Body of pancreas (tissue), 4 donors: Measurements from ENCODE around the gene CLSTN2. TPM values are rescaled to one million over a fixed set of nuclear protein-coding genes. Genes with fewer than 3 reads are reported as not detected.

Source experiments
- ATAC-seq: fragments of 150-250 bp; one replicate; pipeline ENCODE4 v1.9.1; 2016
- DNase-seq, 4 donors: peaks; one replicate each; pipeline ENCODE4 v3.0.0-alpha.2; 2019
- H3K27ac ChIP-seq, 4 donors: fragments of 200-600 bp; sonication (generic); 1 replicate in 3 of 4; 2 replicates in 1 of 4; pipeline versions ENCODE4 v1.5.1 to v1.6.1; 2016 to 2019; ENCODE audit warnings: mild to moderate bottlenecking in 1 of 4, mixed read lengths in 1 of 4, moderate library complexity in 1 of 4
- H3K27me3 ChIP-seq, 2 donors: fragments of 200-600 bp; sonication (generic); one replicate each; pipeline ENCODE4 v1.6.0; 2016; ENCODE audit warnings: mild to moderate bottlenecking in 1 of 2
- H3K36me3 ChIP-seq, 2 donors: fragments of 200-600 bp; sonication (generic); replicated peaks in 1 of 2; 2 replicates each; pipeline ENCODE4 v1.5.1; 2016; ENCODE audit warnings: low read depth in 2 of 2; ENCODE audit not compliant: insufficient read depth in 1 of 2
- H3K4me1 ChIP-seq: fragments of 200-600 bp; sonication (generic); one replicate; pipeline ENCODE4 v1.6.0; 2016
- H3K4me3 ChIP-seq, 2 donors: fragments of 200-600 bp; sonication (generic); 1 replicate in 1 of 2; 2 replicates in 1 of 2; pipeline ENCODE4 v1.5.1; 2016 to 2019
- H3K9me3 ChIP-seq, 3 donors: fragments of 200-600 bp; sonication (generic); 1 replicate in 2 of 3; 2 replicates in 1 of 3; pipeline ENCODE4 v1.5.1; 2016
- POLR2A ChIP-seq, 3 donors: fragments of 450-650 bp; IDR thresholded peaks; one replicate each; pipeline ENCODE4 v1.6.1; 2016; ENCODE audit warnings: antibody characterized with exemption in 3 of 3, mild to moderate bottlenecking in 2 of 3
- WGBS, 2 donors: methylation state at CpG; one replicate each; pipeline ENCODE4 v1.1.5; 2017; 5-methylcytosine and 5-hydroxymethylcytosine counted together
- intact Hi-C: fragments of 100-400 bp; cut with DNase I; formaldehyde crosslinking; loops from one replicate; pipeline ENCODE4 v1.15.1; 2023
- total RNA-seq, 2 donors: library from RNA; depleted of rRNA; stranded (reverse); fragments of >200 nt; gene quantifications; one replicate each; pipeline ENCODE4 v1.1.0, GENCODE V29; 2016
- TF ChIP-seq, protein P1 (sequence below), 7 experiments: fragments of 450-650 bp in 4 of 7; fragments of 200-600 bp in 3 of 7; sonication (generic) in 3 of 7; IDR thresholded peaks; one replicate each; pipeline ENCODE4 v1.5.1; 2016 to 2019; ENCODE audit warnings: antibody characterized with exemption in 7 of 7

Gene CLSTN2
- total RNA-seq, 2 donors from 2014 or later: 14.5 to 14.8 TPM

- no peak overlapping the region for H3K27ac ChIP-seq
- no peak overlapping the region for H3K4me3 ChIP-seq
- H3K9me3 ChIP-seq: no peaks in the 10 kb centered on the region
- 45 to 47% methylated on average over 4 of the region's 4 CpGs for WGBS, 2 donors
- intact Hi-C loops: no loop called here
- DNase-seq (no peak), ATAC-seq (no peak)
- H3K4me1 ChIP-seq: no peaks in the 10 kb centered on the region
- TF ChIP-seq POLR2A (IDR thresholded peaks at IDR 0.05): no peak
- TF ChIP-seq, protein P1, sequence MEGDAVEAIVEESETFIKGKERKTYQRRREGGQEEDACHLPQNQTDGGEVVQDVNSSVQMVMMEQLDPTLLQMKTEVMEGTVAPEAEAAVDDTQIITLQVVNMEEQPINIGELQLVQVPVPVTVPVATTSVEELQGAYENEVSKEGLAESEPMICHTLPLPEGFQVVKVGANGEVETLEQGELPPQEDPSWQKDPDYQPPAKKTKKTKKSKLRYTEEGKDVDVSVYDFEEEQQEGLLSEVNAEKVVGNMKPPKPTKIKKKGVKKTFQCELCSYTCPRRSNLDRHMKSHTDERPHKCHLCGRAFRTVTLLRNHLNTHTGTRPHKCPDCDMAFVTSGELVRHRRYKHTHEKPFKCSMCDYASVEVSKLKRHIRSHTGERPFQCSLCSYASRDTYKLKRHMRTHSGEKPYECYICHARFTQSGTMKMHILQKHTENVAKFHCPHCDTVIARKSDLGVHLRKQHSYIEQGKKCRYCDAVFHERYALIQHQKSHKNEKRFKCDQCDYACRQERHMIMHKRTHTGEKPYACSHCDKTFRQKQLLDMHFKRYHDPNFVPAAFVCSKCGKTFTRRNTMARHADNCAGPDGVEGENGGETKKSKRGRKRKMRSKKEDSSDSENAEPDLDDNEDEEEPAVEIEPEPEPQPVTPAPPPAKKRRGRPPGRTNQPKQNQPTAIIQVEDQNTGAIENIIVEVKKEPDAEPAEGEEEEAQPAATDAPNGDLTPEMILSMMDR (IDR thresholded peaks at IDR 0.05): no peak
- H3K27me3 ChIP-seq: no peaks in the 10 kb centered on the region
- H3K36me3 ChIP-seq: no peaks in the 10 kb centered on the region
Observed at GRCh38 chr3:140586311-140586710, 651.3 kb downstream of the CLSTN2 start.

- TF ChIP-seq, protein P1 (IDR thresholded peaks at IDR 0.05): no peak
- no peak for TF ChIP-seq POLR2A (IDR thresholded peaks at IDR 0.05)
- H3K27me3 ChIP-seq: no peaks in the 10 kb centered on the region
- DNase-seq (no peak), ATAC-seq (no peak)
- H3K36me3 ChIP-seq: no peaks in the 10 kb centered on the region
- 52 to 57% methylated on average over 3 of the region's 3 CpGs for WGBS, 2 donors
- H3K27ac ChIP-seq: no peak overlapping the region
- H3K9me3 ChIP-seq: no peaks in the 10 kb centered on the region
- no peaks in the 10 kb centered on the region for H3K4me1 ChIP-seq
- H3K4me3 ChIP-seq: no peak overlapping the region
- intact Hi-C loops: no loop called here
Observed at GRCh38 chr3:140588558-140588957, 653.6 kb downstream of the CLSTN2 start.

DNA sequence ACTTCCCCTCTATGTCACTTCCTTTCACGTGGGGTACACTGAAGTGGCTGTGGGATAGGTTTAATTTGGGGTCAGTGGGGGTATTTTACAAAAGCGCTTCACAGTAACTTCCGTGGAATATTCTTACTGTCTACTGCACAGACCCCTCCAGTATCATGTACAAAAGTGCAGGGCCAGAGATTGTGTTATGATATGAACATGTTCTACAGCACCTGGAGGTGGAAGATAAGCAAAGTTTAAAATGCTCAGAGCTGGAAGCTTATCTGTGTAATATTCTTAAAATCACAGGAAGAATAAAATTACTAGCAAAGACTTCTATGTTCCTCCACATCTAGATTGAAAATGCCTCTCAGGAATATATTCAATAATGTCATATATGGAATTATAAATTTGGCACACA is 658.8 kb downstream of the CLSTN2 start:
- Histone ChIP-seq H3K4me3 (no peak overlapping the region), H3K9me3 (no peaks in the 10 kb centered on the region), H3K36me3 (no peaks in the 10 kb centered on the region), H3K27ac (no peak overlapping the region), H3K27me3 (no peaks in the 10 kb centered on the region), H3K4me1 (no peaks in the 10 kb centered on the region)
- intact Hi-C loops: no loop called here
- DNase-seq (no peak), ATAC-seq (no peak)
- 63 to 67% methylated on average over 3 of the region's 3 CpGs for WGBS, 2 donors
- TF ChIP-seq POLR2A (IDR thresholded peaks at IDR 0.05): no peak
- TF ChIP-seq, protein P1 (IDR thresholded peaks at IDR 0.05): no peak

GRCh38 chr3:140595295-140595694 is 660.3 kb downstream of the CLSTN2 start:
- no peaks in the 10 kb centered on the region for H3K9me3 ChIP-seq
- H3K36me3 ChIP-seq: no peaks in the 10 kb centered on the region
- DNase-seq (no peak), ATAC-seq (no peak)
- no peak overlapping the region for H3K4me3 ChIP-seq
- WGBS, 2 donors: 49 to 64% methylated on average over 2 of the region's 2 CpGs
- H3K27ac ChIP-seq: no peak overlapping the region
- intact Hi-C loops: no loop called here
- no peaks in the 10 kb centered on the region for H3K27me3 ChIP-seq
- TF ChIP-seq, protein P1 (IDR thresholded peaks at IDR 0.05): no peak
- TF ChIP-seq POLR2A (IDR thresholded peaks at IDR 0.05): no peak
- H3K4me1 ChIP-seq: no peaks in the 10 kb centered on the region

DNA sequence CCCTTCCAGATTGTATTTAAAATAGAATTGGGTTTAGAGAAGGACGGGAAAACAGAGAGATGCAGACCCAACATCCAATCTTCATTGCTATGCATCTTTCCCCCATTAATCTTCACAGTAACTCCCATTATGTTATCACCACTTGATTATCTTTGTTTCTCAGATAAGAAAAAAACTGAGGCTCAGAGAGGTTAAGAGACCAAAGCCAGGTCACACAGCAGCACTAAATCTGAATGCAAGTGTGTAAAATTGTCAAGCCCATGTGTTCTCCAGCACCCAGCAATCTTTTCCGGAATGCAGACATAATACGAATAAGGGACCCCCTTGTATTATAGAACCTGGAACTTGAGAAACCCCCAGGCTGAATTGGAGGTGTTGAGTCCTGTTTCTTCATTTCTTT is 662.4 kb downstream of the CLSTN2 start:
- Histone ChIP-seq H3K4me1 (no peaks in the 10 kb centered on the region), H3K4me3 (no peak overlapping the region), H3K27ac (no peak overlapping the region), H3K27me3 (no peaks in the 10 kb centered on the region), H3K9me3 (no peaks in the 10 kb centered on the region), H3K36me3 (no peaks in the 10 kb centered on the region)
- 82 to 92% methylated on average over 3 of the region's 3 CpGs for WGBS, 2 donors
- DNase-seq (no peak), ATAC-seq (no peak)
- intact Hi-C loops: no loop called here
- TF ChIP-seq POLR2A (IDR thresholded peaks at IDR 0.05): no peak
- TF ChIP-seq, protein P1 (IDR thresholded peaks at IDR 0.05): no peak
